HG03558 (cell line): Measurements from ENCODE around the gene PRKCH.
A peak's percentile ranks its signal among the peaks of the same experiment; 100 is the strongest.
"Not testable (repeated sequence)": the region's sequence is repeated elsewhere in the genome, so short reads cannot be mapped to it uniquely, and the experiment has no call there.

Experiments used
- ATAC-seq: cut with Tn5 transposase; IDR thresholded peaks from one replicate; pipeline ENCODE4 v1.9.1; 2021; ENCODE audit warnings: moderate number of reproducible peaks; ENCODE audit not compliant: unreplicated experiment; ENCODE audit errors: extremely low read depth

Gene PRKCH

GRCh38 chr14:61387076-61387475 is 65.7 kb downstream of the PRKCH start:
- ATAC-seq: no peak

- ATAC-seq: peak; percentile 51
Observed at GRCh38 chr14:61388173-61388975, 67.0 kb downstream of the PRKCH start.

GRCh38 chr14:61388976-61389576 is 67.7 kb downstream of the PRKCH start:
- no peak for ATAC-seq

- no peak for ATAC-seq
Observed at GRCh38 chr14:61391119-61391518, 69.7 kb downstream of the PRKCH start.

- no peak for ATAC-seq
Observed at GRCh38 chr14:61392297-61392696, 70.9 kb downstream of the PRKCH start.

GRCh38 chr14:61394542-61394941 is 73.2 kb downstream of the PRKCH start:
- no peak for ATAC-seq

- ATAC-seq: no peak
Observed at GRCh38 chr14:61395115-61395725, 73.8 kb downstream of the PRKCH start.

- no peak for ATAC-seq
Observed at GRCh38 chr14:61396279-61396678, 74.9 kb downstream of the PRKCH start.

GRCh38 chr14:61396694-61397093 is 75.3 kb downstream of the PRKCH start:
- ATAC-seq: no peak

- ATAC-seq: no peak
Observed at GRCh38 chr14:61397615-61398014, 76.2 kb downstream of the PRKCH start.

GRCh38 chr14:61398221-61398620 is 76.8 kb downstream of the PRKCH start:
- ATAC-seq: no peak

GRCh38 chr14:61399365-61399764 is 78.0 kb downstream of the PRKCH start:
- no peak for ATAC-seq

GRCh38 chr14:61401461-61401860 is 80.1 kb downstream of the PRKCH start:
- no peak for ATAC-seq

GRCh38 chr14:61403411-61403810 is 82.0 kb downstream of the PRKCH start:
- ATAC-seq: no peak

GRCh38 chr14:61404637-61405036 is 83.3 kb downstream of the PRKCH start:
- ATAC-seq: no peak

GRCh38 chr14:61406198-61406597 is 84.8 kb downstream of the PRKCH start:
- no peak for ATAC-seq

- no peak for ATAC-seq
Observed at GRCh38 chr14:61406675-61407074, 85.3 kb downstream of the PRKCH start.

- no peak for ATAC-seq
Observed at GRCh38 chr14:61408498-61408897, 87.1 kb downstream of the PRKCH start.

- ATAC-seq: no peak
Observed at GRCh38 chr14:61409782-61410181, 88.4 kb downstream of the PRKCH start.

- not testable (repeated sequence) for ATAC-seq
Observed at GRCh38 chr14:61415934-61416333, 94.6 kb downstream of the PRKCH start.

- ATAC-seq: no peak
Observed at GRCh38 chr14:61416591-61416990, 95.2 kb downstream of the PRKCH start.
